ENCODE measurements around the gene LAMA5.

DNA sequence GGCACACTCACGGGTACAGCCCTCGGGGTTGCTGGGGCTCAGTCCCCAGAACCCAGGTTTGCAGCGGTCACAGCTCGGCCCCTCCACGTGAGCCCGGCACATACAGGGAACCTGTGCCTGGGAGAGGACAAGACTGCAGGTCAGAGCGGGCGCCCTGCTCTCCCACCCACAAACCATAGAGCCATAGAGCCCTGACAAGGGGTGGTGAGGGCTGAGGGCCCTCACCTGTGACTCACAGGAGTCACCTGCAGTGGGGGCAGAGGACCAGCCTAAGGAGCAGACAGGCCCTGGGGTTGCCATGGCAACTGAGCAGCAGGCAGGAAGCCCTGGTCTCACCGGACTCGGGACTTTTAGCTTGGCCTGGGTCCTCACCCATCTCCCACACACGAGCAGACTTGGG lies 30.8 kb downstream of the LAMA5 start:
- no peak for TF ChIP-seq POLR2A (IDR thresholded peaks at IDR 0.05)
- TF ChIP-seq, protein P1, sequence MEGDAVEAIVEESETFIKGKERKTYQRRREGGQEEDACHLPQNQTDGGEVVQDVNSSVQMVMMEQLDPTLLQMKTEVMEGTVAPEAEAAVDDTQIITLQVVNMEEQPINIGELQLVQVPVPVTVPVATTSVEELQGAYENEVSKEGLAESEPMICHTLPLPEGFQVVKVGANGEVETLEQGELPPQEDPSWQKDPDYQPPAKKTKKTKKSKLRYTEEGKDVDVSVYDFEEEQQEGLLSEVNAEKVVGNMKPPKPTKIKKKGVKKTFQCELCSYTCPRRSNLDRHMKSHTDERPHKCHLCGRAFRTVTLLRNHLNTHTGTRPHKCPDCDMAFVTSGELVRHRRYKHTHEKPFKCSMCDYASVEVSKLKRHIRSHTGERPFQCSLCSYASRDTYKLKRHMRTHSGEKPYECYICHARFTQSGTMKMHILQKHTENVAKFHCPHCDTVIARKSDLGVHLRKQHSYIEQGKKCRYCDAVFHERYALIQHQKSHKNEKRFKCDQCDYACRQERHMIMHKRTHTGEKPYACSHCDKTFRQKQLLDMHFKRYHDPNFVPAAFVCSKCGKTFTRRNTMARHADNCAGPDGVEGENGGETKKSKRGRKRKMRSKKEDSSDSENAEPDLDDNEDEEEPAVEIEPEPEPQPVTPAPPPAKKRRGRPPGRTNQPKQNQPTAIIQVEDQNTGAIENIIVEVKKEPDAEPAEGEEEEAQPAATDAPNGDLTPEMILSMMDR (IDR thresholded peaks at IDR 0.05 in 4 of 5, conservative IDR thresholded peaks at IDR 0.05 in 1 of 5): no peak

Data from gastrocnemius medialis (tissue), 4 donors.